WTC11 (cell line): ENCODE measurements around the gene RELT.

Experiments
- AFF4 ChIP-seq: sonication (generic); formaldehyde crosslinking; IDR thresholded peaks from 2 replicates; pipeline ENCODE4 v1.8.1; 2023; ENCODE audit warnings: mild to moderate bottlenecking, missing genetic modification reagents, borderline replicate concordance
- ATF2 ChIP-seq: sonication (generic); formaldehyde crosslinking; IDR thresholded peaks from 2 replicates; pipeline ENCODE4 v1.8.1; 2022; ENCODE audit warnings: low read depth, missing genetic modification reagents, borderline replicate concordance
- CTCF ChIP-seq: fragments of 200-600 bp; IDR thresholded peaks from 2 replicates; pipeline ENCODE4 v1.8.0; 2022; ENCODE audit warnings: antibody characterized with exemption
- E2F4 ChIP-seq: sonication (generic); formaldehyde crosslinking; IDR thresholded peaks from 2 replicates; pipeline ENCODE4 v1.8.1; 2022; ENCODE audit warnings: low read depth, mild to moderate bottlenecking, moderate library complexity, missing genetic modification reagents, borderline replicate concordance
- FOXK1 ChIP-seq: sonication (generic); formaldehyde crosslinking; IDR thresholded peaks from 2 replicates; pipeline ENCODE4 v1.8.0; 2022; ENCODE audit warnings: mild to moderate bottlenecking, moderate library complexity, missing genetic modification reagents
- FOXP4 ChIP-seq: sonication (generic); formaldehyde crosslinking; IDR thresholded peaks from 2 replicates; pipeline ENCODE4 v1.8.0; 2022; ENCODE audit warnings: mild to moderate bottlenecking, missing genetic modification reagents
- STAT6 ChIP-seq: sonication (generic); formaldehyde crosslinking; conservative IDR thresholded peaks from 2 replicates; pipeline ENCODE4 v1.8.1; 2023; ENCODE audit warnings: mild to moderate bottlenecking, low read depth, missing genetic modification reagents, moderate library complexity
- USF2 ChIP-seq: sonication (generic); formaldehyde crosslinking; IDR thresholded peaks from 2 replicates; pipeline ENCODE4 v1.8.1; 2023; ENCODE audit warnings: mild to moderate bottlenecking, missing genetic modification reagents, moderate library complexity
- ZNF138 ChIP-seq: sonication (generic); formaldehyde crosslinking; conservative IDR thresholded peaks from 2 replicates; pipeline ENCODE4 v1.8.1; 2022; ENCODE audit warnings: mild to moderate bottlenecking, moderate library complexity, missing genetic modification reagents
- ZNF263 ChIP-seq: sonication (generic); formaldehyde crosslinking; IDR thresholded peaks from 2 replicates; pipeline ENCODE4 v1.8.1; 2022; ENCODE audit warnings: low read depth, mild to moderate bottlenecking, moderate library complexity, missing genetic modification reagents
- ZNF512 ChIP-seq: sonication (generic); formaldehyde crosslinking; IDR thresholded peaks from 2 replicates; pipeline ENCODE4 v1.8.1; 2022; ENCODE audit warnings: missing genetic modification reagents, borderline replicate concordance

GRCh38 chr11:73401217-73401923 lies 25.2 kb downstream of the RELT start:
- TF ChIP-seq ZNF138 (CRISPR knock-in tag): no peak
- no peak for TF ChIP-seq CTCF
- TF ChIP-seq AFF4: no peak
- TF ChIP-seq ZNF263 (CRISPR knock-in tag): no peak
- no peak for TF ChIP-seq E2F4 (CRISPR knock-in tag)
- TF ChIP-seq FOXK1 (CRISPR knock-in tag): no peak
- TF ChIP-seq FOXP4 (CRISPR knock-in tag): no peak
- TF ChIP-seq USF2: no peak
- no peak for TF ChIP-seq STAT6 (CRISPR knock-in tag)
- no peak for TF ChIP-seq ATF2 (CRISPR knock-in tag)
- TF ChIP-seq ZNF512 (CRISPR knock-in tag): no peak
